Thyroid gland (tissue), 4 donors: ENCODE results near the gene ATAT1. TPM values are rescaled to one million over a fixed set of nuclear protein-coding genes. Genes with fewer than 3 reads are reported as not detected.

ENCODE experiments used
- DNase-seq, 2 donors: peaks; one replicate each; pipeline ENCODE4 v3.0.0-alpha.2; 2019
- H3K27ac ChIP-seq, 3 donors: fragments of 200-600 bp; sonication (generic); 1 replicate in 2 of 3; 2 replicates in 1 of 3; pipeline ENCODE4 v1.5.1; 2016 to 2019; ENCODE audit warnings: mild to moderate bottlenecking in 1 of 3, moderate library complexity in 1 of 3
- H3K27me3 ChIP-seq: fragments of 200-600 bp; sonication (generic); one replicate; pipeline ENCODE4 v1.5.1; 2019
- H3K36me3 ChIP-seq, 2 donors: fragments of 200-600 bp; sonication (generic); one replicate each; pipeline ENCODE4 v1.5.1; 2016 to 2019
- H3K4me1 ChIP-seq, 2 donors: fragments of 200-600 bp; sonication (generic); one replicate each; pipeline ENCODE4 v1.5.1; 2017 to 2019
- H3K4me3 ChIP-seq, 3 donors: fragments of 200-600 bp; sonication (generic); replicated peaks in 1 of 3; 1 replicate in 2 of 3; 2 replicates in 1 of 3; pipeline ENCODE4 v1.5.1; 2016; ENCODE audit warnings: mild to moderate bottlenecking in 1 of 3
- H3K9me3 ChIP-seq: fragments of 200-600 bp; sonication (generic); one replicate; pipeline ENCODE4 v1.5.1; 2017
- CTCF ChIP-seq, 6 experiments: fragments of 200-600 bp in 3 of 6; fragments of 450-650 bp in 3 of 6; sonication (generic) in 3 of 6; IDR thresholded peaks; one replicate each; pipeline ENCODE4 v1.5.1; 2016 to 2019; ENCODE audit warnings: antibody characterized with exemption in 6 of 6, mild to moderate bottlenecking in 2 of 6, inconsistent platforms in 1 of 6, moderate library complexity in 1 of 6
- POLR2A ChIP-seq, 2 donors: fragments of 450-650 bp; IDR thresholded peaks; one replicate each; pipeline ENCODE4 v1.6.1; 2017; ENCODE audit warnings: antibody characterized with exemption in 2 of 2, mild to moderate bottlenecking in 2 of 2, moderate library complexity in 1 of 2
- WGBS, 2 donors: methylation state at CpG; one replicate each; pipeline ENCODE4 v1.1.5; 2017; 5-methylcytosine and 5-hydroxymethylcytosine counted together
- intact Hi-C: fragments of 100-400 bp; cut with DNase I; formaldehyde crosslinking; loops from one replicate; pipeline ENCODE4 v1.15.1; 2023
- total RNA-seq, 4 donors: library from RNA; depleted of rRNA; stranded (reverse); fragments of >200 nt; gene quantifications; one replicate each; pipeline ENCODE4 v1.2.3, GENCODE V29; 2016

Gene ATAT1
- total RNA-seq, 4 donors from 2014 or later: 3.8 to 7.6 (median 6.1) TPM

- H3K4me3 ChIP-seq: peak overlapping the region; percentile 74 to 88 (median 87)
- TF ChIP-seq POLR2A (IDR thresholded peaks at IDR 0.05): no peak
- no peak for TF ChIP-seq CTCF (IDR thresholded peaks at IDR 0.05)
- H3K36me3 ChIP-seq: peaks cover 19 to 20% of the 10 kb centered on the region in 2 donors
- intact Hi-C loops: no loop called here
- peaks cover 51 to 52% of the 10 kb centered on the region in 2 donors for H3K4me1 ChIP-seq
- H3K27me3 ChIP-seq: no peaks in the 10 kb centered on the region
- H3K9me3 ChIP-seq: no peaks in the 10 kb centered on the region
- 0% methylated on average over 10 of the region's 10 CpGs for WGBS, 2 donors
- DNase-seq: peak; percentile 46 to 52
- peak overlapping the region; percentile 97 to 100 (median 98) for H3K27ac ChIP-seq
These were observed 11.3 kb upstream of the ATAT1 start for GRCh38 chr6:30615219-30615957.

- intact Hi-C loops: no loop called here
- peaks cover 43 to 44% of the 10 kb centered on the region in 2 donors for H3K4me1 ChIP-seq
- no peak for DNase-seq
- H3K4me3 ChIP-seq: peak overlapping the region; percentile 74 to 88 (median 87)
- H3K27ac ChIP-seq: peak overlapping the region; percentile 97 to 100 (median 98)
- H3K36me3 ChIP-seq: peaks cover 26 to 27% of the 10 kb centered on the region in 2 donors
- no peaks in the 10 kb centered on the region for H3K27me3 ChIP-seq
- 0 to 1% methylated on average over 10 of the region's 10 CpGs for WGBS, 2 donors
- no peaks in the 10 kb centered on the region for H3K9me3 ChIP-seq
- TF ChIP-seq CTCF (IDR thresholded peaks at IDR 0.05) (no peak), POLR2A (IDR thresholded peaks at IDR 0.05) (no peak)
These were observed 10.5 kb upstream of the ATAT1 start for GRCh38 chr6:30615958-30616810.

GRCh38 chr6:30616811-30617564, 9.7 kb upstream of the ATAT1 start, which contains the start of gene PPP1R10:
Gene PPP1R10, minus strand, starts transcription at chr6:30617243. Its CDS starts 7,299 bp downstream, at chr6:30609944.
- Histone ChIP-seq H3K9me3 (no peaks in the 10 kb centered on the region), H3K27ac (peak within 1 kb of the TSS; percentile 97 to 100 (median 98)), H3K4me3 (peak within 1 kb of the TSS; percentile 74 to 88 (median 87)), H3K27me3 (no peaks in the 10 kb centered on the region), H3K4me1 (peaks cover 35 to 36% of the 10 kb centered on the region in 2 donors), H3K36me3 (peaks cover 32 to 35% of the 10 kb centered on the region in 2 donors)
- intact Hi-C loops: no loop called here
- WGBS, 2 donors: 0% methylated on average over 40 of the region's 40 CpGs
- TF ChIP-seq POLR2A (IDR thresholded peaks at IDR 0.05) (peak; percentile 99 to 100), CTCF (IDR thresholded peaks at IDR 0.05) (no peak)
- peak; percentile 99 for DNase-seq

- intact Hi-C loops: no loop called here
- Histone ChIP-seq H3K4me3 (peak within 1 kb of the TSS; percentile 74 to 88 (median 87)), H3K27ac (peak within 1 kb of the TSS; percentile 97 to 100 (median 98)), H3K27me3 (no peaks in the 10 kb centered on the region), H3K4me1 (peaks cover 30 to 32% of the 10 kb centered on the region in 2 donors), H3K36me3 (peaks cover 35 to 37% of the 10 kb centered on the region in 2 donors), H3K9me3 (no peaks in the 10 kb centered on the region)
- peak; percentile 19 to 84 for TF ChIP-seq POLR2A (IDR thresholded peaks at IDR 0.05)
- TF ChIP-seq CTCF (IDR thresholded peaks at IDR 0.05): no peak
- 0 to 1% methylated on average over 34 of the region's 34 CpGs for WGBS, 2 donors
- peak; percentile 98 to 99 for DNase-seq
These were observed 9.0 kb upstream of the ATAT1 start, which contains the start of gene MRPS18B for GRCh38 chr6:30617565-30618269. Gene MRPS18B, plus strand, starts transcription at chr6:30617840. Its CDS starts 26 bp downstream, at chr6:30617866.
